HCT116 (cell line): ENCODE data around the gene RNF125.
A peak's percentile ranks its signal among the peaks of the same experiment; 100 is the strongest.

ENCODE experiments used
- CTCF ChIP-seq, 3 experiments: fragments of 200-600 bp in 1 of 3; sonication (generic) in 1 of 3; IDR thresholded peaks in 2 of 3; conservative IDR thresholded peaks in 1 of 3; 2 replicates each; pipeline ENCODE4 v1.5.1; 2012 to 2017; ENCODE audit warnings: low read depth in 2 of 3, low read length in 2 of 3, antibody characterized with exemption in 1 of 3, borderline replicate concordance in 1 of 3, control low read depth in 1 of 3, mild to moderate bottlenecking in 1 of 3, mixed read lengths in 1 of 3, mixed run types in 1 of 3, moderate library complexity in 1 of 3; ENCODE audit not compliant: insufficient read depth in 1 of 3
- EGR1 ChIP-seq: IDR thresholded peaks from 2 replicates; pipeline ENCODE4 v1.6.1; 2012; ENCODE audit warnings: low read depth
- EZH2 ChIP-seq: fragments of 200-600 bp; sonication (generic); IDR thresholded peaks from 2 replicates; pipeline ENCODE4 v1.6.1; 2017; ENCODE audit warnings: antibody characterized with exemption, mixed run types
- EZH2phosphoT487 ChIP-seq: fragments of 200-600 bp; IDR thresholded peaks from 2 replicates; pipeline ENCODE4 v1.6.1; 2018; ENCODE audit warnings: antibody characterized with exemption, borderline replicate concordance
- JUND ChIP-seq: IDR thresholded peaks from 2 replicates; pipeline ENCODE4 v1.6.1; 2012
- MAX ChIP-seq: IDR thresholded peaks from 2 replicates; pipeline ENCODE4 v1.6.1; 2012
- POLR2A ChIP-seq: IDR thresholded peaks from 2 replicates; pipeline ENCODE4 v1.7.0; 2011; ENCODE audit warnings: borderline replicate concordance; ENCODE audit not compliant: insufficient read depth, insufficient read length; ENCODE audit errors: extremely low read depth
- POLR2AphosphoS5 ChIP-seq: IDR thresholded peaks from 2 replicates; pipeline ENCODE4 v1.6.1; 2011; ENCODE audit warnings: mild to moderate bottlenecking, low read depth, low read length, moderate library complexity
- RAD21 ChIP-seq: IDR thresholded peaks from 2 replicates; pipeline ENCODE4 v1.6.1; 2012; ENCODE audit warnings: low read depth, mild to moderate bottlenecking
- REST ChIP-seq: IDR thresholded peaks from 2 replicates; pipeline ENCODE4 v1.6.1; 2012; ENCODE audit warnings: low read depth
- ZBTB33 ChIP-seq: IDR thresholded peaks from 2 replicates; pipeline ENCODE4 v1.6.1; 2011; ENCODE audit warnings: mild to moderate bottlenecking, low read length, moderate library complexity; ENCODE audit not compliant: insufficient replicate concordance; ENCODE audit errors: extremely low read depth

- no peak for TF ChIP-seq EGR1
- no peak for TF ChIP-seq JUND
- TF ChIP-seq POLR2A, result no peak
- no peak for TF ChIP-seq CTCF (IDR thresholded peaks at IDR 0.05 in 2 of 3, conservative IDR thresholded peaks at IDR 0.05 in 1 of 3; ENCODE audit: borderline replicate concordance in 1 of 3, insufficient read depth in 1 of 3, low read depth in 2 of 3, low read length in 2 of 3)
- no peak; the same call in 1 of the 2 replicates for TF ChIP-seq RAD21
- peak; percentile 62; the same call in 1 of the 2 replicates for TF ChIP-seq MAX
- TF ChIP-seq EZH2, result no peak
- no peak for TF ChIP-seq EZH2phosphoT487
- TF ChIP-seq REST, result no peak
- TF ChIP-seq POLR2AphosphoS5, result no peak
- TF ChIP-seq ZBTB33, result no peak
Observed at GRCh38 chr18:32019251-32019948, 775 bp downstream of the RNF125 start.
